ENCODE data around the gene LPXN.

- no peak for TF ChIP-seq CTCF (IDR thresholded peaks at IDR 0.05 in 8 of 11, conservative IDR thresholded peaks at IDR 0.05 in 3 of 11)
- TF ChIP-seq POLR2AphosphoS5 (IDR thresholded peaks at IDR 0.05), result no peak
Observed at GRCh38 chr11:58495906-58496305, 79.8 kb downstream of the LPXN start.

Data from spleen (tissue), 7 donors.